Parathyroid adenoma (tissue), 2 donors: ENCODE measurements around the gene MAN1A2.
A peak's percentile ranks its signal among the peaks of the same experiment; 100 is the strongest.

Experiments
- H2AFZ ChIP-seq: fragments of 300-600 bp; sonication (generic); one replicate; pipeline ENCODE4 v1.7.0; 2017; ENCODE audit warnings: antibody characterized with exemption, mild to moderate bottlenecking
- H3K27ac ChIP-seq: fragments of 300-600 bp; sonication (generic); one replicate; pipeline ENCODE4 v1.7.0; 2017
- H3K27me3 ChIP-seq: fragments of 300-600 bp; sonication (generic); one replicate; pipeline ENCODE4 v1.7.0; 2017; ENCODE audit warnings: low read length; ENCODE audit not compliant: control insufficient read depth, insufficient read depth
- H3K36me3 ChIP-seq: fragments of 300-600 bp; sonication (generic); one replicate; pipeline ENCODE4 v1.7.0; 2017; ENCODE audit warnings: low read length; ENCODE audit not compliant: control insufficient read depth, insufficient read depth
- H3K4me1 ChIP-seq: fragments of 300-600 bp; sonication (generic); one replicate; pipeline ENCODE4 v1.7.0; 2017; ENCODE audit warnings: control low read depth
- H3K4me2 ChIP-seq: fragments of 300-600 bp; sonication (generic); one replicate; pipeline ENCODE4 v1.7.0; 2017; ENCODE audit warnings: low read length
- H3K4me3 ChIP-seq: fragments of 300-600 bp; sonication (generic); one replicate; pipeline ENCODE4 v1.7.0; 2017; ENCODE audit warnings: low read depth, low read length
- H3K79me2 ChIP-seq: fragments of 300-600 bp; sonication (generic); one replicate; pipeline ENCODE4 v1.7.0; 2017; ENCODE audit warnings: control low read depth
- H3K9ac ChIP-seq: fragments of 300-600 bp; sonication (generic); one replicate; pipeline ENCODE4 v1.7.0; 2017; ENCODE audit warnings: mild to moderate bottlenecking
- H3K9me3 ChIP-seq: fragments of 300-600 bp; sonication (generic); one replicate; pipeline ENCODE4 v1.7.0; 2017; ENCODE audit warnings: low read length; ENCODE audit not compliant: control insufficient read depth
- CTCF ChIP-seq: fragments of 300-600 bp; sonication (generic); IDR thresholded peaks from one replicate; pipeline ENCODE4 v1.7.0; 2017; ENCODE audit warnings: antibody characterized with exemption, mild to moderate bottlenecking
- donor health status: primary hyperparathyroidism.

The MAN1A2 gene

GRCh38 chr1:117527566-117528102 lies 160.4 kb downstream of the MAN1A2 start:
- no peaks in the 10 kb centered on the region for H3K27me3 ChIP-seq
- no peak for TF ChIP-seq CTCF
- H2AFZ ChIP-seq, result no peak overlapping the region
- no peaks in the 10 kb centered on the region for H3K4me1 ChIP-seq
- H3K4me3 ChIP-seq, result no peak overlapping the region
- H3K79me2 ChIP-seq, result no peaks in the 10 kb centered on the region
- H3K9me3 ChIP-seq, result no peaks in the 10 kb centered on the region
- H3K9ac ChIP-seq, result no peak overlapping the region
- H3K36me3 ChIP-seq, result no peaks in the 10 kb centered on the region
- H3K4me2 ChIP-seq, result no peak overlapping the region
- no peak overlapping the region for H3K27ac ChIP-seq

GRCh38 chr1:117529683-117530082 lies 162.4 kb downstream of the MAN1A2 start:
- Histone ChIP-seq H3K4me2 (no peak overlapping the region), H3K4me1 (no peaks in the 10 kb centered on the region), H3K9ac (no peak overlapping the region), H3K79me2 (no peaks in the 10 kb centered on the region), H3K9me3 (no peaks in the 10 kb centered on the region), H3K4me3 (no peak overlapping the region), H3K27me3 (no peaks in the 10 kb centered on the region), H2AFZ (no peak overlapping the region), H3K36me3 (no peaks in the 10 kb centered on the region), H3K27ac (no peak overlapping the region)
- no peak for TF ChIP-seq CTCF

DNA sequence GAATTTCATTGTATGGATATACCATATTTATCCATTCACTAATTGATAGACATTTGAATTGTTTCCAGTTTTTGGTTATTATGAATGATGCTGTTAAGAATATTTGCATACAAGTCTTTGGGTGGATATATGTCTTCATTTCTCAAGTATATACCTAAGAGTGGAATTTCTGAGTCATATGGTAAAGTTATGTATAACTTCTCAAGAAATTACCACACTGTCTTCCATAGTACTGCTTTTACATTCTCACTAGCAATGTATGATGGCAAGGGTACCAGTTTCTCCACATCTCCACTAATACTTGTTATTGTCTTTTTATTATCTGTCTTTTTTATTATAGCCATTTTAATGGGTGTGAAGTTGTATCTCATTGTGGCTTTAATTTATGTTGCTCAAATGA lies 164.0 kb downstream of the MAN1A2 start:
- no peak overlapping the region for H3K4me2 ChIP-seq

GRCh38 chr1:117534995-117535467 lies 167.8 kb downstream of the MAN1A2 start:
- H2AFZ ChIP-seq, result peak overlapping the region; percentile 54
- no peak overlapping the region for H3K4me3 ChIP-seq
- no peaks in the 10 kb centered on the region for H3K27me3 ChIP-seq
- H3K36me3 ChIP-seq, result no peaks in the 10 kb centered on the region
- no peaks in the 10 kb centered on the region for H3K9me3 ChIP-seq
- H3K4me1 ChIP-seq, result no peaks in the 10 kb centered on the region
- peak; percentile 60 for TF ChIP-seq CTCF
- no peak overlapping the region for H3K27ac ChIP-seq
- H3K4me2 ChIP-seq, result no peak overlapping the region
- H3K9ac ChIP-seq, result no peak overlapping the region
- H3K79me2 ChIP-seq, result no peaks in the 10 kb centered on the region

More for the DNA sequence above, 164.0 kb downstream of the MAN1A2 start:
- H3K79me2 ChIP-seq, result no peaks in the 10 kb centered on the region
- H3K9me3 ChIP-seq, result no peaks in the 10 kb centered on the region
- no peaks in the 10 kb centered on the region for H3K36me3 ChIP-seq
- no peak for TF ChIP-seq CTCF
- H2AFZ ChIP-seq, result no peak overlapping the region
- no peak overlapping the region for H3K9ac ChIP-seq
- no peaks in the 10 kb centered on the region for H3K4me1 ChIP-seq
- no peaks in the 10 kb centered on the region for H3K27me3 ChIP-seq
- H3K27ac ChIP-seq, result no peak overlapping the region
- H3K4me3 ChIP-seq, result no peak overlapping the region

DNA sequence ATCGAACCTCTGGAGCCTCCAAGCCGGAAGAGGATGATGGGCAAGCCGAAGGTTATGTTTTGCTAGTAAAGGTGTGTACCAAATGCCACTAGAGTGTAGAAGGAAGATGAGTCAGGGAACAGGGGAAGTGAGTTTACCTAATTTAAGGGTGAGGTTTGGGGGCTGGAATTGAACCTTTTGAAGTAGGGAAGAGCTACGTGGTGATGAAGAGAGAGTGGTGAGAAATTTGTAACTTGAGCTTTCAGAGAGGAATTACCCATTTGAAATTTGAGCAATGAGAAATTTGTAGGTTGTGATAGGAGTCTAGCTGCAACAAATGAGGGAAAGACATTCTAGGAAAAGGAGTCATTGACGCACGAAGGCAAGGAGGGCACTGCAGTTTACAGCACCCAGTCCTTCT lies 168.6 kb downstream of the MAN1A2 start:
- Histone ChIP-seq H2AFZ (no peak overlapping the region), H3K9me3 (no peaks in the 10 kb centered on the region), H3K79me2 (no peaks in the 10 kb centered on the region), H3K4me1 (peaks cover 2% of the 10 kb centered on the region), H3K4me3 (no peak overlapping the region), H3K4me2 (no peak overlapping the region), H3K27ac (no peak overlapping the region), H3K9ac (no peak overlapping the region), H3K36me3 (no peaks in the 10 kb centered on the region), H3K27me3 (no peaks in the 10 kb centered on the region)
- TF ChIP-seq CTCF, result no peak
